Midbrain (tissue), 1 donor: Measurements from ENCODE around the gene DMRT1.
"Not testable (repeated sequence)": the region's sequence is repeated elsewhere in the genome, so short reads cannot be mapped to it uniquely, and the experiment has no call there.

ENCODE experiments used
- DNase-seq: peaks from one replicate; lab custom pipeline; 2025; lab: John Stamatoyannopoulos, UW

DMRT1 gene

GRCh38 chr9:860706-861105, 19.2 kb downstream of the DMRT1 start:
- DNase-seq: no peak

GRCh38 chr9:861525-861924, 20.0 kb downstream of the DMRT1 start:
- DNase-seq: not testable (repeated sequence)

GRCh38 chr9:875119-875962, 33.8 kb downstream of the DMRT1 start:
- no peak for DNase-seq

- DNase-seq: no peak
Measured at GRCh38 chr9:876425-876824, 34.9 kb downstream of the DMRT1 start.

GRCh38 chr9:878239-878638, 36.7 kb downstream of the DMRT1 start:
- no peak for DNase-seq

- no peak for DNase-seq
Measured at GRCh38 chr9:880725-881124, 39.2 kb downstream of the DMRT1 start.

- DNase-seq: no peak
Measured at GRCh38 chr9:882416-882924, 41.0 kb downstream of the DMRT1 start.

- no peak for DNase-seq
Measured at GRCh38 chr9:883011-883410, 41.5 kb downstream of the DMRT1 start.

GRCh38 chr9:886886-887285, 45.4 kb downstream of the DMRT1 start:
- no peak for DNase-seq

- DNase-seq: no peak
Measured at GRCh38 chr9:892123-892522, 50.6 kb downstream of the DMRT1 start.

GRCh38 chr9:893115-893514, 51.6 kb downstream of the DMRT1 start:
- DNase-seq: no peak

- DNase-seq: peak; percentile 13
Measured at GRCh38 chr9:893843-894420, 52.4 kb downstream of the DMRT1 start.

GRCh38 chr9:899440-900184, 58.1 kb downstream of the DMRT1 start:
- peak; percentile 10 for DNase-seq

- DNase-seq: no peak
Measured at GRCh38 chr9:903886-904285, 62.4 kb downstream of the DMRT1 start.

GRCh38 chr9:905906-906305, 64.4 kb downstream of the DMRT1 start:
- no peak for DNase-seq

- no peak for DNase-seq
Measured at GRCh38 chr9:908536-909205, 67.2 kb downstream of the DMRT1 start.

GRCh38 chr9:911005-911404, 69.5 kb downstream of the DMRT1 start:
- no peak for DNase-seq

- no peak for DNase-seq
Measured at GRCh38 chr9:912776-913175, 71.3 kb downstream of the DMRT1 start.

GRCh38 chr9:913526-913925, 72.0 kb downstream of the DMRT1 start:
- not testable (repeated sequence) for DNase-seq

- DNase-seq: no peak
Measured at GRCh38 chr9:917730-918129, 76.2 kb downstream of the DMRT1 start.

GRCh38 chr9:920927-921326, 79.4 kb downstream of the DMRT1 start:
- DNase-seq: no peak

- no peak for DNase-seq
Measured at GRCh38 chr9:922171-922570, 80.7 kb downstream of the DMRT1 start.
